GM12878 (cell line): ENCODE results near the gene CFAP91.

ENCODE experiments used
- BHLHE40 ChIP-seq, 2 experiments: fragments of 450-650 bp in 1 of 2; IDR thresholded peaks; 2 replicates each; pipeline ENCODE4 v1.6.1; 2011 to 2017; ENCODE audit warnings: low read depth in 2 of 2, borderline replicate concordance in 1 of 2, improper control_type of control experiment in 1 of 2, low read length in 1 of 2, mild to moderate bottlenecking in 1 of 2
- EZH2 ChIP-seq: IDR thresholded peaks from 2 replicates; pipeline ENCODE4 v1.6.1; 2012; ENCODE audit warnings: low read depth, mild to moderate bottlenecking, control low read depth, inconsistent platforms, low read length, borderline replicate concordance; ENCODE audit not compliant: control insufficient read depth
- TF ChIP-seq, protein P1 (sequence below): fragments of 450-650 bp; formaldehyde crosslinking; IDR thresholded peaks from 2 replicates; pipeline ENCODE4 v1.5.0; 2022; ENCODE audit warnings: mild to moderate bottlenecking, missing genetic modification characterization

DNA sequence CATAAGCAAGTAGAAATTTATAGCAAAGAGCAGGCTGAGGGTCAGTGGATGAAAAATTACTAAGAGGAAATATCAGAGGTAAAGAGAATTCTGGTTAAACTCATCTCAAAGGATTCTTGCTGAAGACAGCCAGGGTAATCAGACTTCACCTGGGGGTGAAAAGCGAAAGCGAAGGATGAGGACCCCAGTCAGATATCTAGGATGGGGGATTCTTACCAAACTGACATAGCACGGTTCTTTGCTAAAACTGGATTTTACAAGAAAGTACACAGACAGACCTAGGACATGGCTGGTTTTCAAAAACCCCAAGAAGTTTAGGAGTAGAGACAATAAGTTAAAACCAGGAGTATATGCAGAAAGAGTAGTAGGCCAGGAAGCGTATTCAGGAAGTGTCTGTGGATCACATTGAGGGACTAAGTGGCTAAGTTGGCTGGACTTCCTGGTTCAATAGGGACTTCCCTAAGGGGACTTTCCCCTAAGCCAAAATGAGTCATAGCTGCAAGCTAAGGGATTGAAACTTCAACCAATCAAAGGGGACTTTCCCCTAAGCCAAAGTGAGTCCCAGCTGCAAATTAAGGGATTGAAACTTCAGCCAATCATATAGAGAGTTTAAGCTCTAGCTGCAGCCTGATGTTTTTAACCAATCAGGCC is 2.4 kb upstream of the CFAP91 start:
- TF ChIP-seq, protein P1, sequence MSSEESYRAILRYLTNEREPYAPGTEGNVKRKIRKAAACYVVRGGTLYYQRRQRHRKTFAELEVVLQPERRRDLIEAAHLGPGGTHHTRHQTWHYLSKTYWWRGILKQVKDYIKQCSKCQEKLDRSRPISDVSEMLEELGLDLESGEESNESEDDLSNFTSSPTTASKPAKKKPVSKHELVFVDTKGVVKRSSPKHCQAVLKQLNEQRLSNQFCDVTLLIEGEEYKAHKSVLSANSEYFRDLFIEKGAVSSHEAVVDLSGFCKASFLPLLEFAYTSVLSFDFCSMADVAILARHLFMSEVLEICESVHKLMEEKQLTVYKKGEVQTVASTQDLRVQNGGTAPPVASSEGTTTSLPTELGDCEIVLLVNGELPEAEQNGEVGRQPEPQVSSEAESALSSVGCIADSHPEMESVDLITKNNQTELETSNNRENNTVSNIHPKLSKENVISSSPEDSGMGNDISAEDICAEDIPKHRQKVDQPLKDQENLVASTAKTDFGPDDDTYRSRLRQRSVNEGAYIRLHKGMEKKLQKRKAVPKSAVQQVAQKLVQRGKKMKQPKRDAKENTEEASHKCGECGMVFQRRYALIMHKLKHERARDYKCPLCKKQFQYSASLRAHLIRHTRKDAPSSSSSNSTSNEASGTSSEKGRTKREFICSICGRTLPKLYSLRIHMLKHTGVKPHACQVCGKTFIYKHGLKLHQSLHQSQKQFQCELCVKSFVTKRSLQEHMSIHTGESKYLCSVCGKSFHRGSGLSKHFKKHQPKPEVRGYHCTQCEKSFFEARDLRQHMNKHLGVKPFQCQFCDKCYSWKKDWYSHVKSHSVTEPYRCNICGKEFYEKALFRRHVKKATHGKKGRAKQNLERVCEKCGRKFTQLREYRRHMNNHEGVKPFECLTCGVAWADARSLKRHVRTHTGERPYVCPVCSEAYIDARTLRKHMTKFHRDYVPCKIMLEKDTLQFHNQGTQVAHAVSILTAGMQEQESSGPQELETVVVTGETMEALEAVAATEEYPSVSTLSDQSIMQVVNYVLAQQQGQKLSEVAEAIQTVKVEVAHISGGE (CRISPR knock-in tag): no peak
- no peak for TF ChIP-seq EZH2
- TF ChIP-seq BHLHE40 (IDR thresholded peaks at IDR 0.05; ENCODE audit: borderline replicate concordance in 1 of 2, low read depth in 2 of 2, low read length in 1 of 2): peak in 1 of 2 experiments; percentile 41; a peak in 1 of 4 replicates
